22Rv1 (cell line): ENCODE measurements around the gene ACOT7.

Source experiments
- ZFX ChIP-seq: fragments of 450-650 bp; IDR thresholded peaks from 2 replicates; pipeline ENCODE4 v1.6.1; 2017; ENCODE audit warnings: antibody characterized with exemption, borderline replicate concordance
- TF ChIP-seq, protein P1 (sequence below): fragments of 450-650 bp; IDR thresholded peaks from 2 replicates; pipeline ENCODE4 v1.5.1; 2017; ENCODE audit warnings: mild to moderate bottlenecking

DNA sequence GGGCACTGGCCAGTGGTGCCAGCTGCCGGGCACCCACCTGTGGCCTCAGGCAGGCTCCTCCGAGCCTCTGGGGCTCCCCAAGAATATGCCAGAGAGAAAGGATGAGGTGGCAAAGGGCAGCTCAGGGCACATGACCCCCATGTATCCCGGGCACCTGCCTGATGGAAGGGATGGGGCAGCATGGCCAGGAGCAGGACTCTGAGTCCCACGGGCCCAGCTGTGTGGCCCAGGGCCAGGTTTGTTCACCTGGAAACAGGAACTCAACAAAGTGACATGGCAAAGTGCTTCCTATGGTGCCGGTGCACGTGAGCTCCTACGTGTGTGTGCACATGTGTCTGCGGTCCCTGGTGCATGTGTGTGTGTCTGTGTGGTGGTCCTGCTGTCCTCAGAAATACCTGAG, 123.2 kb downstream of the ACOT7 start:
- TF ChIP-seq, protein P1, sequence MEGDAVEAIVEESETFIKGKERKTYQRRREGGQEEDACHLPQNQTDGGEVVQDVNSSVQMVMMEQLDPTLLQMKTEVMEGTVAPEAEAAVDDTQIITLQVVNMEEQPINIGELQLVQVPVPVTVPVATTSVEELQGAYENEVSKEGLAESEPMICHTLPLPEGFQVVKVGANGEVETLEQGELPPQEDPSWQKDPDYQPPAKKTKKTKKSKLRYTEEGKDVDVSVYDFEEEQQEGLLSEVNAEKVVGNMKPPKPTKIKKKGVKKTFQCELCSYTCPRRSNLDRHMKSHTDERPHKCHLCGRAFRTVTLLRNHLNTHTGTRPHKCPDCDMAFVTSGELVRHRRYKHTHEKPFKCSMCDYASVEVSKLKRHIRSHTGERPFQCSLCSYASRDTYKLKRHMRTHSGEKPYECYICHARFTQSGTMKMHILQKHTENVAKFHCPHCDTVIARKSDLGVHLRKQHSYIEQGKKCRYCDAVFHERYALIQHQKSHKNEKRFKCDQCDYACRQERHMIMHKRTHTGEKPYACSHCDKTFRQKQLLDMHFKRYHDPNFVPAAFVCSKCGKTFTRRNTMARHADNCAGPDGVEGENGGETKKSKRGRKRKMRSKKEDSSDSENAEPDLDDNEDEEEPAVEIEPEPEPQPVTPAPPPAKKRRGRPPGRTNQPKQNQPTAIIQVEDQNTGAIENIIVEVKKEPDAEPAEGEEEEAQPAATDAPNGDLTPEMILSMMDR: no peak
- TF ChIP-seq ZFX: no peak
